Epithelial cell of esophagus (primary cell): ENCODE results near the gene NGRN.
"Not testable (repeated sequence)": the region's sequence is repeated elsewhere in the genome, so short reads cannot be mapped to it uniquely, and the experiment has no call there.

Experiments used
- DNase-seq: peaks from one replicate; pipeline ENCODE4 v3.0.0; 2010; ENCODE audit warnings: low read depth
- H3K4me3 ChIP-seq: 2 replicates; pipeline ENCODE4 v1.5.1; 2011; ENCODE audit warnings: mild to moderate bottlenecking, low read length, control low read depth
- TF ChIP-seq, protein P1 (sequence below): IDR thresholded peaks from 2 replicates; pipeline ENCODE4 v1.5.1; 2011; ENCODE audit warnings: low read depth, mild to moderate bottlenecking, low read length, control low read depth, inconsistent platforms; ENCODE audit not compliant: insufficient read depth; ENCODE audit errors: missing control alignments

Gene NGRN

GRCh38 chr15:90294601-90295269, 29.3 kb downstream of the NGRN start:
- TF ChIP-seq, protein P1, sequence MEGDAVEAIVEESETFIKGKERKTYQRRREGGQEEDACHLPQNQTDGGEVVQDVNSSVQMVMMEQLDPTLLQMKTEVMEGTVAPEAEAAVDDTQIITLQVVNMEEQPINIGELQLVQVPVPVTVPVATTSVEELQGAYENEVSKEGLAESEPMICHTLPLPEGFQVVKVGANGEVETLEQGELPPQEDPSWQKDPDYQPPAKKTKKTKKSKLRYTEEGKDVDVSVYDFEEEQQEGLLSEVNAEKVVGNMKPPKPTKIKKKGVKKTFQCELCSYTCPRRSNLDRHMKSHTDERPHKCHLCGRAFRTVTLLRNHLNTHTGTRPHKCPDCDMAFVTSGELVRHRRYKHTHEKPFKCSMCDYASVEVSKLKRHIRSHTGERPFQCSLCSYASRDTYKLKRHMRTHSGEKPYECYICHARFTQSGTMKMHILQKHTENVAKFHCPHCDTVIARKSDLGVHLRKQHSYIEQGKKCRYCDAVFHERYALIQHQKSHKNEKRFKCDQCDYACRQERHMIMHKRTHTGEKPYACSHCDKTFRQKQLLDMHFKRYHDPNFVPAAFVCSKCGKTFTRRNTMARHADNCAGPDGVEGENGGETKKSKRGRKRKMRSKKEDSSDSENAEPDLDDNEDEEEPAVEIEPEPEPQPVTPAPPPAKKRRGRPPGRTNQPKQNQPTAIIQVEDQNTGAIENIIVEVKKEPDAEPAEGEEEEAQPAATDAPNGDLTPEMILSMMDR: no peak
- H3K4me3 ChIP-seq: no peak overlapping the region
- DNase-seq: no peak

DNA sequence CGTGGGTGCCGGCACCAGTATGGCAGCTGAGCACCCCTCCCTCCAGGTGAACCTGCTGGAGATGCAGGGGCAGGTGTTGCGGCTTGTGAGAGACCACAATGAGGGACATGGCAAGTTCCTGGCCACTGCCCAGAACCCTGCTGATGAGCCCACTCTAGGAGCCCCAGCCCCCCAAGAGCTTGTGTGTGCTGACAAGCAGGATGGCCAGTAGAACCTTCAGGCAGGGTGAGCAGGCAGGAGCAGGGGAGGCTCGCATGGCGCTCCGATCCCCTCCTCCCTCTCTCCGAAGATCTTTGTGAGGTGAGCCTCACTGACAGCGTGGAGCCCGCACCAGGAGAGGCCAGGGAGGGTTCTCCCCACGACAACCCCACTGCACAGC, 29.8 kb downstream of the NGRN start:
- no peak overlapping the region for H3K4me3 ChIP-seq
- TF ChIP-seq, protein P1: no peak
- no peak for DNase-seq

DNA sequence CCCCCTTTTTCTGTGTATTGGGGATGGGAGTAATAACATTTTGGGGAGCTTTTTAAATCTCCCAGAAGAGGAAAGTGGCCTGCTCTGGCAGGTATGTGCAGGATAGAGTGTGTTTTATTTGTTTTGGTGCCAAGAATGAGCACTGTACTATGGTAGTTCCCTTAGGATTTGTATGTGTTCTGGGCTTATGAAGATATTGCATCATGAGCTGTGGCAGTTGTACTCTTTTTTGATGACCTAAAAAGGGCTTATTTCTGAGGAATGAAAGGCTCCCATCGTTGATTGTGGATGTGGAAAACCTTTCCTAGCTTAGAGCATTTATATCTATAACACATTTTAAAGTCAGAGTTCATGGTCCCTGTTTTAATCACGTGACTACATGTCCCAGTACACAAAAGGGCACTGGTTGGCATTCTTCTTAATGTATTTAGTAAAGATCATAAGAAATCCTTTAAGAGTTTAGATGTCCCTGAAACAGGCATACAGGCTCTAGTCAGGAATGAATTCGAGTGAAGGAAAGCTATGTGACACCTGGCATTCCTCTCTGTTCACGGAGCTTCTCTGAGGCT, 30.9 kb downstream of the NGRN start:
- not testable (repeated sequence) for H3K4me3 ChIP-seq, DNase-seq

- TF ChIP-seq, protein P1: no peak
- no peak overlapping the region for H3K4me3 ChIP-seq
- no peak for DNase-seq
These were observed 31.5 kb downstream of the NGRN start for GRCh38 chr15:90297021-90297420.

- TF ChIP-seq, protein P1: no peak
- no peak overlapping the region for H3K4me3 ChIP-seq
- no peak for DNase-seq
These were observed 35.1 kb downstream of the NGRN start for GRCh38 chr15:90300541-90300940.

GRCh38 chr15:90300988-90301706, 35.7 kb downstream of the NGRN start:
- TF ChIP-seq, protein P1: peak; percentile 88
- H3K4me3 ChIP-seq: no peak overlapping the region
- DNase-seq: peak; percentile 59

DNA sequence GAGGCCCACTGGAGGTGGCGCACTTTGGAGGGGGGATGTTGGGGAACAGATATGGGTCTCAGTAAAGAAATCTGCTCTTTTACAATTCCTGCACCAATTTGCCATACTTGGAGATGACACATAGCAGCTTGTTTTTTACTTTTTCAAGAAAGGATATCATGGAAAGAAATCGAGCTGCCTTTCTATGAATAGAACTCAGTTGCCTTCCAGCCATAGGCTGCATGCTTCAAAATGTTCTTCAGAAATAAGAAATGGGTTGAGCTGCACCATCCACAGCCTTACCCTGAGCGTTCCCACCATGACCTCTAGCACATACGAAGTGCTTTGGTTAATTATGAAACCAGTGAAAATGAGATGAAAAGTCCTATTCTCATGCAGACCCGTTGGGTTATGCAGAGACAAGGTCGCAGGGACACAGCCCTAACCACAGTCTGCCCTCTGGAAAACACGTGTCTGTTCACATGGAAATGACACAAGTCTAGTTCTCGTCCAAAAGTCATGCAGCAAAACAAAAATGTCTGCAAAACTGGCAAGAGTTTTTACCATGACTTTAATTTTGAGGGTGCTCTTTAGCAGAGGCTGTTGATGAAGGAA, 36.3 kb downstream of the NGRN start:
- TF ChIP-seq, protein P1: no peak
- no peak overlapping the region for H3K4me3 ChIP-seq
- no peak for DNase-seq

GRCh38 chr15:90305355-90305754, 39.9 kb downstream of the NGRN start:
- not testable (repeated sequence) for DNase-seq

More at GRCh38 chr15:90305355-90305754, 39.9 kb downstream of the NGRN start:
- not testable (repeated sequence) for H3K4me3 ChIP-seq
